Fibroblast of peridontal ligament (primary cell): ENCODE measurements around the gene LENG9.
A peak's percentile ranks its signal among the peaks of the same experiment; 100 is the strongest.
"Not testable (repeated sequence)": the region's sequence is repeated elsewhere in the genome, so short reads cannot be mapped to it uniquely, and the experiment has no call there.

Experiments used
- DNase-seq: peaks from one replicate; pipeline ENCODE4 v3.0.0-alpha.2; 2010; ENCODE audit errors: extremely low read depth

LENG9 gene

DNA sequence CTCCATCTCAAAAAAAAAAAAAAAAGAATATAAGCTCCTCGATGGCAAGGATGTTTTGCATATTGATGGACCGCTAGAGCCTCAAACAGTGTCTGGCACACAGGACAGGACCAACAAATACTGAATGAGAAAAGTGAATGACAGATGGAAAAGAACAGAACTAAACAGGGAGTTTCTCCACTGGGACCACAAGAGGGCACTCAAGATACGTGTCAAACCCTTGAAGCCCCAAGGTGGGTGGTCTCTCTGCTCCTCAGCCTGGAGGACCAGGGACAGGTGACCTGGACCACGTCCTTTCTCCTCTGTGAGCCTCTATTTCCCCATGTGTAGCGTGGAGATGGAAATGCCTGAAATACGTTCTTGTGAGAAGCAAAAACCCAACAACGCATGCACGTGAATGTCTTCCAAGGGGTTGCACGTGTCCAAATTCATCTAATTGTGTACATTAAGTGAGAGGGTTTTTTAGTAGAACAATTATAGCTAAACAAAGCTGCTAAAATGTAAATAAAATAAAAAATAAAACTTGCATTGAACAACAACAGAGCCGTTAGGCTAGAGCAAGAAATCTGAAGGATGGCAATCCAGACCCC, 15.2 kb upstream of the LENG9 start:
- DNase-seq: peak; percentile 54

- DNase-seq: no peak
These were observed 14.1 kb upstream of the LENG9 start for GRCh38 chr19:54477650-54478049.

DNA sequence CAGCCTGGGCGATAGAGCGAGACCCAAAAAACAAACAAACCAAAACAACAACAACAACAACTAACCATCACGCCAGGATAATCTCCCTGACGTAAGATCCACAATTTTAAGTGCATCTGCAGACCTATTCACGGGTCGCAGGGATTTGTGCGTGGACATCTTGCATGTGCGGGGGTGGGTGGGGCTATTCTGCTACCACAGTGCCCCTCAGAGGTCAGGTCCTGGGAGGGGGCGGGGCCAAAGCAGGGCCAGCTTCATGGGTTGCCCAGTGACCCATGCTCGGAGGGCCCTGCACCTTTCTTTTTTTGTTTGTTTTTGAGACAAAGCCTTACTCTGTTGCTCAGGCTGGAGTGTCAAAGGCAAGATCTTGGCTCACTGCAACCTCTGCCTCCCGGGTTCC, 12.1 kb upstream of the LENG9 start:
- no peak for DNase-seq

DNA sequence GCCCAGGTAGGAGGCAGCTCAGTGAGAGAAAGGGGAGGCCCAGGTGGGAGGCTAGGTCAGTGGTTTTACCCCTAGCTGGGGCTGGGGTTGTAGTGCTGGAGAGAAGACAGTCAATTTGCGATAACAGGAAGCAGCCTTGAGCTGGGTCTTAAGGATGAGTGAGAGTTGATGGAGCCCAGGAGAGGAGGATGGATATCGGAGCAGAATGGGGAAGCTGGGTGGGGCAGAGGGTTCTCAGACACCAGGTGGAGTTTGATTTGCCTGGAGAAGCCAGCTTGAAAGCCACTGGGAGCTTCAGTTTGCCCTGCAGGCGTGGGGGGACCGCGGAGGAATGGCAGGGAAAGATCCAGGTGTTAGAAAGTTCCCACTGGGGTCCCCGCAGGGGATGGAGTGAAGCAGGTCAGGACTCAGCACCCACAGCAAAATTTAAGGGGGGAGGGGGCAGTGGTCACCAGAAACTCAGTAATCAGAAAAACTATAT, 10.4 kb upstream of the LENG9 start:
- DNase-seq: no peak

GRCh38 chr19:54473071-54473891, 9.7 kb upstream of the LENG9 start, which contains the start of gene CDC42EP5:
Gene CDC42EP5, minus strand, starts transcription at chr19:54473296. Its CDS starts 7,749 bp downstream, at chr19:54465547.
- DNase-seq: peak; percentile 91

- no peak for DNase-seq
These were observed 7.6 kb upstream of the LENG9 start for GRCh38 chr19:54470991-54471782.

- DNase-seq: no peak
These were observed 6.8 kb upstream of the LENG9 start for GRCh38 chr19:54470276-54470887.

DNA sequence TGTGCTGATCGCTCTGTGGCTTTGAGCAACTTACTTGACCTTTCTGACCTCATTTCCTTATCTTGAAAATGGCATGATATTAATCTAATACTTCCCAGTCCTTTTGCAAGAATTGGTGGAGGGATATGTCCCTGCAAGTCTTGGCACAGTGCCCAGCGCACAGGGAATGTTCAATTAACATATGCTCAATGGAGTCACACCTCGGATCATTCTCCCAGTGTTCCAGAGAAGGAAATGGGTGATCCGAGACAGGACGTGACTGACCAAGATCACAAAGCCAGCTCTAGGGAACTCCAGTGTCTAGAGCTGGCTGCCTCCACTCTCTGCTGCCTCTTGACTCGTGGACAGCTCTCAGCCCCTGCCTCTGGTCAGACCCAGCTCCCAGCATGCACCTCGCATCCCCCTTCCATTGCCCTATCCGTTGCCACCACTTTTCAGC, 5.9 kb upstream of the LENG9 start:
- DNase-seq: no peak

GRCh38 chr19:54466110-54466480, 2.5 kb upstream of the LENG9 start:
- not testable (repeated sequence) for DNase-seq

- no peak for DNase-seq
These were observed 2.0 kb upstream of the LENG9 start for GRCh38 chr19:54465426-54466109.

DNA sequence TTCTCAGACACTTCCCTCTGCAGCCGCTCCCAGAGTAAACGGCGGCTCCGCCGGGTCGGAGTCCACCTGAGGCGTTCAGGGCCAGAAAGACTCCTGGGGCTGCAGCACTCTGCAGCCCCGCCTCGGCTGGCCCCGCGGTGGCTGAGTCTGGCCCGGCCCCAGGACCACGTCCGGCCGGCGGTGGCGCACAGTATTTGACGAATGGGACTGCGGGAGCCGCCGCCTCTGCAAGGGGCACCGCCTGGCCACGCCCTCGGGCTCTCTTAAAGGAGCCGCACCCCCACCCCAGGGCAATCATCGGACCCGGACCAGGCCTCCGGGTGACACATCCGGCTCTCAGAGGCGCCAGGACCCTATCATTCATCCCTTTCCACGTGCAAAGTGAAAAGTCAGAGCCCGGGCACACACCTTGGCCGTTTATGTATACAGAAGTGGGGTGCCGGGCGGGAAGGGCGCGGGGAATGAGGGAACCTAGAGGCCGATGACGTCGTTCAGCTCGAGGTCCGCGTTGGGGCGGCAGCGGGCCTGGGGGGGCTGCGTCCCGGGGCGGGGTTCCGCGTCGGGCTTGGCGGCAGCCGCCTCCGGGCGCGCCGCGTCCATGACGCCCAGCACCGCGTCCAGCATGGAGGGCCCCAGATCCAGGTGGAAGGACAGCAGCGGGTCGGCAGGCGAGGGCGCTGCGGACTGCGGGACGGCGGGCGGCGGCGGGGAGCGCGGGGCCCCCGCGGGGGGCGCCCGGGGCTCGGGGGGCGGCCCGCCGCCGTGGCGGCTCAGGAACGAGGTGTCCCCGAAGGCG, 1.2 kb upstream of the LENG9 start:
- peak; percentile 50 for DNase-seq

- peak; percentile 38 for DNase-seq
These were observed 559 bp upstream of the LENG9 start for GRCh38 chr19:54464044-54464629.

DNA sequence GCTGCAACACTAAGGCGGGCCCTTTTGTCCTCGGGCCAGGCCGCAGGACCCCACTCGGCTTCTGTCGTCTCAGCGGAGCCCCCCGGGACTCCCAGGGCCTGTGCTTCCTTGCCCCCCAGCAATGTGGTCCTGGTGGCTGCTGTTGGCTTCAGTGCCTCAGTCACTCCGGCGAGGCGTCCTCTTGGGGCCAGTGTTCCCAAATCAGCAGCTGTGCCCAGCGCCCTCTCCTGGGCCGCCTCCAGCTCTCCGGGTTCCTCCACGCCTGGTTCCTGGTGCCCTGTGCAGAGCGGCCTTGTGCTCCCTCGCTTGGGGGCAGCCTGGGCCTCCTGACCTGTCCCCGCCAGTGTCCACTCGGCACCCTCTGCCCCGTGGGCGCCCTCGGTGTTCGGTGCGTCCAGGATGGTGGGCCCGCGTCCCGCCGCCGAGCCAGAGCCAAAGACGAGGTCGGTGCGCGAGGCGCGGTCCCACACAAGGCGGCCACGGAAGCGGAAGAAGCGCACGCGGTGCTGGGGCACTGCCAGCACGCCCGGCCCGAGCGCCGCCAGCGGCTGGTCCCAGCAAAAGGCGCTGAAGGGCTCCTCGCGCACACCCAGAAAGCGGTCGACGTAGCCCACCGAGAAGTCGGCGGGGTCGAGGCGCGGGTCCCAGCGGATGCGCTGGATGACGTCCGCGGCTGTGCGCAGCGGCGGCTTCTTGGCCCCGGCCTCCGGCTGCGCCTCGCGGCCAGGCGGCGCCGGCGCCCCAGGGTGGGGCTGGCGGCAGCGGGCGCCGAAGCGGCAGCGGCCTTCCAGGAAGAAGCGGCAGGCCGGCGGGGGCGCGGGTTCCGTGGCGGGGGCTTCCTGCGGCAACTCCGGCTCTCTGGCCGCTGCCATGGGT, 685 bp downstream of the LENG9 start:
- peak; percentile 58 for DNase-seq

DNA sequence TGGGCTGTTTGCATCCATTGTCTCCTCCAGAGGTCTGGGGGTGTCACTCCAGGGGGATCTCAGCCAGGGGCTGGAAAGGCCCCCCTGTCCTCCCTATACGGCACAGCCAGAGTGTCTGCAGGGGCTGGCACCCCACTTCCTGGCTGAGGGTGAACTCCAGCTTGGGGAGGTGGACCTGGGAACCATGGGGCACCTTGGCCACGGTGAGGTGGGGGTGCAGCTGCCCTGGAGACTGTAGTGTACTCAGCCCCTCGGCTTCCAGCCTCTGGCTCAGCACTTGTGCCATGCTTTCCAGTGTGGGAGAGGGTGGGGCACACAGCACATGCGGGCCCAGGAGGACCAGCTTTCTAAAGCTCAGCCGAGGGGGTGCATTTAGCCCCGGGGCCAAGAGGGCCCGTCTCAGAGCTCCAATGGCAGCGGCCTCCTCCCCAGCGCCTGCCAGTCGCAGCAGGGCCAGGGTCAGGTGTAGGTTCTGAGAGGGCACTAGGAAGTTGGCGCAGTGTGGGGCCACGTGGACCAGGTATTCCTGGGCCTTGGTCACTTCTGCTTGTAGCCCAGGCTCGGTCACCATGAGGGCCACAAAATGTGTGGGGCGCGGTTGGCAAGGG, 1.4 kb downstream of the LENG9 start:
- DNase-seq: no peak

DNA sequence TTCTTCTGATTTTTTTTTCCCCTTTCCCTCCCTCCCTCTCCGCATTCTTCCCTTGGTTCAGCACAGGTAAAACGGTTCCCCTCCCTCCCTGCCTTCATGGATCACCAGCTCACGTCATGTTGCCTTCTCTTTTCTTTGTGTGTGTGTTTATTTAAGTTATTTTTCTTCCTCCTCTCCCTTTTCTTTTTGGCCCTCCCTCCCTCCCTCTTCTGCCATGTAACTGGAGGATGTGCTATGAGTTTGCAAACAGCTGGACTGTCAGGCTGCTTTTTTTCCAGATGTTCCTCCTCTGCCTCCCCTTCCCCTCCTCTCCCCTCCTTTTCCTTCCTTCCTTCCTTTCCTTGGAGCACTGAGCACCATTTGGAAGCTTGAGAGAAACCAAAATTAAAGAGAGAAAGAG, 2.0 kb downstream of the LENG9 start:
- DNase-seq: no peak

GRCh38 chr19:54461210-54461609, 2.4 kb downstream of the LENG9 start:
- DNase-seq: no peak

GRCh38 chr19:54460230-54461005, 3.2 kb downstream of the LENG9 start:
- no peak for DNase-seq
